ENCODE results near the gene GTPBP8. TPM values are rescaled to one million over a fixed set of nuclear protein-coding genes. Genes with fewer than 3 reads are reported as not detected.

The GTPBP8 gene
- total RNA-seq, 1 experiment from 2014 or later = 16.4 TPM

GRCh38 chr3:112967425-112967824 lies 23.4 kb upstream of the GTPBP8 start:
- Histone ChIP-seq H3K9me3 (ENCODE audit: control insufficient read depth in 1 of 2, insufficient read depth in 1 of 2, low read depth in 1 of 2, low read length in 2 of 2) (0 out of 4 replicates have a peak, but pooled peaks cover 0 to 3% of the 10 kb centered on the region in 2 experiments), H3K79me2 (ENCODE audit: insufficient read depth, low read length) (no peaks in the 10 kb centered on the region), H3K4me2 (ENCODE audit: low read length) (no peak overlapping the region), H2AFZ (ENCODE audit: low read depth, low read length, poor library complexity, severe bottlenecking) (no peak overlapping the region), H3K4me1 (ENCODE audit: control insufficient read depth in 1 of 2, insufficient read depth in 2 of 2, low read length in 2 of 2) (no peaks in the 10 kb centered on the region), H3K4me3 (replicated peaks in 1 of 2; ENCODE audit: low read depth in 1 of 2, low read length in 2 of 2) (no peak overlapping the region), H4K20me1 (ENCODE audit: insufficient read depth) (no peaks in the 10 kb centered on the region), H3K36me3 (ENCODE audit: control insufficient read depth in 1 of 2, insufficient read depth in 2 of 2, low read length in 2 of 2) (no peaks in the 10 kb centered on the region), H3K9ac (ENCODE audit: low read length) (no peak overlapping the region), H3K27me3 (ENCODE audit: insufficient read depth, low read length) (0 out of 2 replicates have a peak, but pooled peaks cover 4% of the 10 kb centered on the region), H3K27ac (ENCODE audit: low read depth, low read length) (no peak overlapping the region), H3K9me2 (ENCODE audit: insufficient read depth) (no peaks in the 10 kb centered on the region)
- ChIA-PET POLR2A (no interaction called here), CTCF (interaction anchor here (0.9 kb wide), 1 partner anchor 233 kb away, joined by 3 read pairs; no protein-coding TSS in a partner anchor), RAD21 (ENCODE audit: low non-redundant PET in 1 of 2, low total read pairs in 2 of 2, uncharacterized antibody in 2 of 2, unreplicated experiment in 2 of 2) (no interaction called here)
- BruUV-seq (replicated peaks) = no TSS peak
- intact Hi-C loops (cut with micrococcal nuclease) = no loop called here
- no peak for TF ChIP-seq POLR2A (IDR thresholded peaks at IDR 0.05; ENCODE audit: borderline replicate concordance, extremely low read depth, insufficient read depth, insufficient read length)
- TF ChIP-seq ZBTB33 (IDR thresholded peaks at IDR 0.05; ENCODE audit: extremely low read depth, insufficient replicate concordance, low read length) = no peak
- DNase-seq (ENCODE audit: low read depth, low spot score) (no peak), ATAC-seq (no peak)

- Histone ChIP-seq H4K20me1 (ENCODE audit: insufficient read depth) (no peaks in the 10 kb centered on the region), H2AFZ (ENCODE audit: low read depth, low read length, poor library complexity, severe bottlenecking) (no peak overlapping the region), H3K36me3 (ENCODE audit: control insufficient read depth in 1 of 2, insufficient read depth in 2 of 2, low read length in 2 of 2) (no peaks in the 10 kb centered on the region), H3K9ac (ENCODE audit: low read length) (no peak overlapping the region), H3K4me3 (replicated peaks in 1 of 2; ENCODE audit: low read depth in 1 of 2, low read length in 2 of 2) (no peak overlapping the region), H3K27ac (ENCODE audit: low read depth, low read length) (no peak overlapping the region), H3K4me2 (ENCODE audit: low read length) (no peak overlapping the region), H3K27me3 (ENCODE audit: insufficient read depth, low read length) (0 out of 2 replicates have a peak, but pooled peaks cover 4% of the 10 kb centered on the region), H3K4me1 (ENCODE audit: control insufficient read depth in 1 of 2, insufficient read depth in 2 of 2, low read length in 2 of 2) (no peaks in the 10 kb centered on the region), H3K9me2 (ENCODE audit: insufficient read depth) (no peaks in the 10 kb centered on the region), H3K79me2 (ENCODE audit: insufficient read depth, low read length) (no peaks in the 10 kb centered on the region), H3K9me3 (ENCODE audit: control insufficient read depth in 1 of 2, insufficient read depth in 1 of 2, low read depth in 1 of 2, low read length in 2 of 2) (0 out of 4 replicates have a peak, but pooled peaks cover 0 to 3% of the 10 kb centered on the region in 2 experiments)
- intact Hi-C loops (cut with micrococcal nuclease) = no loop called here
- CTCF ChIA-PET = interaction anchor here (0.9 kb wide), 1 partner anchor 233 kb away, joined by 3 read pairs; no protein-coding TSS in a partner anchor
- RAD21 ChIA-PET (ENCODE audit: low non-redundant PET in 1 of 2, low total read pairs in 2 of 2, uncharacterized antibody in 2 of 2, unreplicated experiment in 2 of 2) = no interaction called here
- POLR2A ChIA-PET = no interaction called here
- BruUV-seq (replicated peaks) = no TSS peak
- no peak for DNase-seq (ENCODE audit: low read depth, low spot score)
- ATAC-seq = no peak
- TF ChIP-seq ZBTB33 (IDR thresholded peaks at IDR 0.05; ENCODE audit: extremely low read depth, insufficient replicate concordance, low read length) = no peak
- TF ChIP-seq RAD21 (IDR thresholded peaks at IDR 0.05; ENCODE audit: low read depth) = no peak
- no peak for TF ChIP-seq JUND (IDR thresholded peaks at IDR 0.05)
- no peak for TF ChIP-seq POLR2A (IDR thresholded peaks at IDR 0.05; ENCODE audit: borderline replicate concordance, extremely low read depth, insufficient read depth, insufficient read length)
- TF ChIP-seq ZFX (IDR thresholded peaks at IDR 0.05) = no peak
- TF ChIP-seq ATF3 (IDR thresholded peaks at IDR 0.05) = no peak
- no peak for TF ChIP-seq SRF (IDR thresholded peaks at IDR 0.05; ENCODE audit: low read depth)
- TF ChIP-seq CEBPB (IDR thresholded peaks at IDR 0.05; ENCODE audit: low read depth) = no peak
- no peak for TF ChIP-seq YY1 (IDR thresholded peaks at IDR 0.05; ENCODE audit: extremely low read depth, insufficient replicate concordance, low read depth, low read length)
- TF ChIP-seq ZNF274 (IDR thresholded peaks at IDR 0.05; ENCODE audit: low read depth, low read length) = no peak
- no peak for TF ChIP-seq SP1 (IDR thresholded peaks at IDR 0.05; ENCODE audit: low read depth)
- TF ChIP-seq EGR1 (IDR thresholded peaks at IDR 0.05; ENCODE audit: low read depth) = no peak
- no peak for TF ChIP-seq EZH2 (IDR thresholded peaks at IDR 0.05)
- no peak for TF ChIP-seq CTCF (IDR thresholded peaks at IDR 0.05 in 2 of 3, conservative IDR thresholded peaks at IDR 0.05 in 1 of 3; ENCODE audit: borderline replicate concordance in 1 of 3, insufficient read depth in 1 of 3, low read depth in 2 of 3, low read length in 2 of 3)
Observed at GRCh38 chr3:112967828-112968227, 23.0 kb upstream of the GTPBP8 start.

Measured in HCT116 (cell line).